PC-3 (cell line): ENCODE data around the gene STIM1. TPM values are rescaled to one million over a fixed set of nuclear protein-coding genes. Genes with fewer than 3 reads are reported as not detected.
"Not testable (repeated sequence)": the region's sequence is repeated elsewhere in the genome, so short reads cannot be mapped to it uniquely, and the experiment has no call there.

Experiments used
- ATAC-seq: fragments of 200-7000 bp; cut with Tn5 transposase; 2 replicates; pipeline ENCODE4 v1.9.1; 2020; ENCODE audit warnings: mild to moderate bottlenecking, moderate library complexity
- BruUV-seq: library from RNA; stranded (reverse); fragments of 400-500 nt; replicated peaks from 2 replicates; lab custom pipeline; 2021; lab: Mats Ljungman, UMichigan
- CTCF ChIA-PET: fragments of 300-600 bp; sonication (Branson Sonifier 250); formaldehyde crosslinking; loops from one replicate; lab custom pipeline; 2022; ENCODE audit warnings: antibody characterized with exemption; lab: Charles Lee
- POLR2A ChIA-PET: fragments of 300-600 bp; sonication (Branson Sonifier 250); formaldehyde crosslinking; loops from one replicate; lab custom pipeline; 2022; ENCODE audit warnings: antibody characterized with exemption; ENCODE audit not compliant: unreplicated experiment; lab: Charles Lee
- DNase-seq: peaks from one replicate; pipeline ENCODE4 v3.0.0-alpha.2; 2015
- H2AFZ ChIP-seq: fragments of 300-600 bp; sonication (generic); 2 replicates; pipeline ENCODE4 v1.6.0; 2016; ENCODE audit warnings: antibody characterized with exemption, low read length
- H3F3A ChIP-seq: fragments of 300-600 bp; sonication (generic); one replicate; pipeline ENCODE4 v1.6.0; 2017; ENCODE audit warnings: antibody characterized with exemption, low read length, control low read depth, mild to moderate bottlenecking; ENCODE audit not compliant: unreplicated experiment
- H3K27ac ChIP-seq: fragments of 300-600 bp; sonication (generic); 2 replicates; pipeline ENCODE4 v1.5.1; 2016; ENCODE audit warnings: mild to moderate bottlenecking, low read length
- H3K27me3 ChIP-seq: fragments of 300-600 bp; sonication (generic); 2 replicates; pipeline ENCODE4 v1.6.1; 2016; ENCODE audit warnings: low read length, mixed read lengths
- H3K36me3 ChIP-seq: fragments of 300-600 bp; sonication (generic); 2 replicates; pipeline ENCODE4 v1.6.1; 2016; ENCODE audit warnings: low read depth, mixed run types, low read length, mixed read lengths
- H3K4me1 ChIP-seq: fragments of 300-600 bp; sonication (generic); 2 replicates; pipeline ENCODE4 v1.5.1; 2016; ENCODE audit warnings: low read length; ENCODE audit not compliant: insufficient read depth
- H3K4me2 ChIP-seq: fragments of 300-600 bp; sonication (generic); 2 replicates; pipeline ENCODE4 v1.6.0; 2016; ENCODE audit warnings: low read length
- H3K4me3 ChIP-seq: fragments of 300-600 bp; sonication (generic); 2 replicates; pipeline ENCODE4 v1.5.1; 2016; ENCODE audit warnings: mild to moderate bottlenecking, low read length, mixed read lengths
- H3K79me2 ChIP-seq: fragments of 300-600 bp; sonication (generic); 2 replicates; pipeline ENCODE4 v1.6.1; 2017; ENCODE audit warnings: low read length, mixed read lengths
- H3K9ac ChIP-seq: fragments of 300-600 bp; sonication (generic); 2 replicates; pipeline ENCODE4 v1.6.0; 2016; ENCODE audit warnings: mild to moderate bottlenecking, low read length
- H3K9me2 ChIP-seq: fragments of 300-600 bp; sonication (generic); replicated peaks from 2 replicates; pipeline ENCODE4 v1.6.1; 2016; ENCODE audit warnings: mixed run types, low read length, mixed read lengths
- H3K9me3 ChIP-seq: fragments of 300-600 bp; sonication (generic); 2 replicates; pipeline ENCODE4 v1.6.1; 2016; ENCODE audit warnings: low read length, mixed read lengths
- H4K20me1 ChIP-seq: fragments of 300-600 bp; sonication (generic); 2 replicates; pipeline ENCODE4 v1.6.1; 2016; ENCODE audit warnings: low read length, mixed read lengths
- CTCF ChIP-seq: fragments of 300-600 bp; sonication (generic); conservative IDR thresholded peaks from 2 replicates; pipeline ENCODE4 v1.5.1; 2017; ENCODE audit warnings: antibody characterized with exemption, low read depth, mild to moderate bottlenecking, low read length
- EZH2 ChIP-seq: fragments of 300-600 bp; sonication (generic); IDR thresholded peaks from one replicate; pipeline ENCODE4 v1.6.1; 2017; ENCODE audit warnings: antibody characterized with exemption, mild to moderate bottlenecking, low read length; ENCODE audit not compliant: unreplicated experiment
- EZH2phosphoT487 ChIP-seq: fragments of 300-600 bp; sonication (generic); IDR thresholded peaks from 2 replicates; pipeline ENCODE4 v1.6.1; 2018; ENCODE audit warnings: mild to moderate bottlenecking, antibody characterized with exemption, low read length, borderline replicate concordance
- intact Hi-C: fragments of 100-400 bp; cut with micrococcal nuclease; formaldehyde crosslinking; loops from 2 replicates; pipeline ENCODE4 v1.9.0; 2023
- total RNA-seq: library from RNA; depleted of rRNA; stranded (reverse); fragments of >200 nt; gene quantifications from 2 replicates; pipeline ENCODE4 v1.2.3, GENCODE V29; 2014

The STIM1 gene
- total RNA-seq, 1 experiment from 2014 or later: 22.8 TPM

- Histone ChIP-seq H3K27me3 (no peaks in the 10 kb centered on the region), H3K4me1 (no peaks in the 10 kb centered on the region), H3K9ac (no peak overlapping the region), H3F3A (no peaks in the 10 kb centered on the region), H3K9me2 (no peaks in the 10 kb centered on the region), H3K79me2 (no peaks in the 10 kb centered on the region), H3K9me3 (no peaks in the 10 kb centered on the region), H3K4me2 (no peak overlapping the region), H3K27ac (no peak overlapping the region), H3K4me3 (no peak overlapping the region), H3K36me3 (no peaks in the 10 kb centered on the region), H4K20me1 (no peaks in the 10 kb centered on the region), H2AFZ (no peak overlapping the region)
- no peak for TF ChIP-seq CTCF
- TF ChIP-seq EZH2phosphoT487: no peak
- no peak for TF ChIP-seq EZH2
- CTCF ChIA-PET: no interaction called here
- intact Hi-C loops: no loop called here
- no peak for ATAC-seq
- no TSS peak for BruUV-seq
- DNase-seq: no peak
- POLR2A ChIA-PET: no interaction called here
Measured at GRCh38 chr11:4048340-4048739, 192.9 kb downstream of the STIM1 start.

GRCh38 chr11:4049006-4049405 is 193.5 kb downstream of the STIM1 start:
- H3K4me1 ChIP-seq: no peaks in the 10 kb centered on the region
- ChIA-PET POLR2A (no interaction called here), CTCF (no interaction called here)
- H4K20me1 ChIP-seq: no peaks in the 10 kb centered on the region
- ATAC-seq (no peak), DNase-seq (no peak)
- no peak overlapping the region for H3K27ac ChIP-seq
- no peaks in the 10 kb centered on the region for H3K27me3 ChIP-seq
- intact Hi-C loops: no loop called here
- H3K79me2 ChIP-seq: no peaks in the 10 kb centered on the region
- no peak overlapping the region for H3K4me2 ChIP-seq
- H3K9me3 ChIP-seq: no peaks in the 10 kb centered on the region
- no peak overlapping the region for H2AFZ ChIP-seq
- H3K9me2 ChIP-seq: no peaks in the 10 kb centered on the region
- H3F3A ChIP-seq: no peaks in the 10 kb centered on the region
- no peaks in the 10 kb centered on the region for H3K36me3 ChIP-seq
- no peak overlapping the region for H3K9ac ChIP-seq
- no peak overlapping the region for H3K4me3 ChIP-seq
- TF ChIP-seq EZH2phosphoT487 (no peak), EZH2 (no peak), CTCF (no peak)
- BruUV-seq: no TSS peak

GRCh38 chr11:4050138-4050537 is 194.7 kb downstream of the STIM1 start:
- ATAC-seq (no peak), DNase-seq (no peak)
- no TSS peak for BruUV-seq
- no peaks in the 10 kb centered on the region for H3F3A ChIP-seq
- no peaks in the 10 kb centered on the region for H3K27me3 ChIP-seq
- H3K9me2 ChIP-seq: no peaks in the 10 kb centered on the region
- no peaks in the 10 kb centered on the region for H3K36me3 ChIP-seq
- no peak overlapping the region for H3K4me2 ChIP-seq
- H2AFZ ChIP-seq: no peak overlapping the region
- H3K4me1 ChIP-seq: no peaks in the 10 kb centered on the region
- intact Hi-C loops: no loop called here
- POLR2A ChIA-PET: no interaction called here
- TF ChIP-seq EZH2phosphoT487: no peak
- no peak for TF ChIP-seq CTCF
- no peak for TF ChIP-seq EZH2
- no peaks in the 10 kb centered on the region for H3K79me2 ChIP-seq
- H3K27ac ChIP-seq: no peak overlapping the region
- no peak overlapping the region for H3K9ac ChIP-seq
- CTCF ChIA-PET: no interaction called here
- H3K4me3 ChIP-seq: no peak overlapping the region
- H4K20me1 ChIP-seq: no peaks in the 10 kb centered on the region
- no peaks in the 10 kb centered on the region for H3K9me3 ChIP-seq

- H3K27me3 ChIP-seq, H3K79me2 ChIP-seq, H3F3A ChIP-seq, H2AFZ ChIP-seq, ATAC-seq, H3K4me3 ChIP-seq, POLR2A ChIA-PET, H3K36me3 ChIP-seq, DNase-seq, H3K27ac ChIP-seq, H3K9me3 ChIP-seq, H3K9ac ChIP-seq, H4K20me1 ChIP-seq, intact Hi-C loops, H3K4me2 ChIP-seq, H3K4me1 ChIP-seq, H3K9me2 ChIP-seq, BruUV-seq, CTCF ChIA-PET: not testable (repeated sequence)
Measured at GRCh38 chr11:4053200-4053599, 197.7 kb downstream of the STIM1 start.
